ENCODE data around the gene CRTC1. TPM values are rescaled to one million over a fixed set of nuclear protein-coding genes. Genes with fewer than 3 reads are reported as not detected.

The CRTC1 gene
- total and polyA plus RNA-seq, 2 experiments from 2014 or later = 2.5 to 4.8 TPM

- TF ChIP-seq EZH2phosphoT487 (IDR thresholded peaks at IDR 0.05; ENCODE audit: low read depth, severe bottlenecking, unreplicated experiment) = no peak
- TF ChIP-seq, protein P1, sequence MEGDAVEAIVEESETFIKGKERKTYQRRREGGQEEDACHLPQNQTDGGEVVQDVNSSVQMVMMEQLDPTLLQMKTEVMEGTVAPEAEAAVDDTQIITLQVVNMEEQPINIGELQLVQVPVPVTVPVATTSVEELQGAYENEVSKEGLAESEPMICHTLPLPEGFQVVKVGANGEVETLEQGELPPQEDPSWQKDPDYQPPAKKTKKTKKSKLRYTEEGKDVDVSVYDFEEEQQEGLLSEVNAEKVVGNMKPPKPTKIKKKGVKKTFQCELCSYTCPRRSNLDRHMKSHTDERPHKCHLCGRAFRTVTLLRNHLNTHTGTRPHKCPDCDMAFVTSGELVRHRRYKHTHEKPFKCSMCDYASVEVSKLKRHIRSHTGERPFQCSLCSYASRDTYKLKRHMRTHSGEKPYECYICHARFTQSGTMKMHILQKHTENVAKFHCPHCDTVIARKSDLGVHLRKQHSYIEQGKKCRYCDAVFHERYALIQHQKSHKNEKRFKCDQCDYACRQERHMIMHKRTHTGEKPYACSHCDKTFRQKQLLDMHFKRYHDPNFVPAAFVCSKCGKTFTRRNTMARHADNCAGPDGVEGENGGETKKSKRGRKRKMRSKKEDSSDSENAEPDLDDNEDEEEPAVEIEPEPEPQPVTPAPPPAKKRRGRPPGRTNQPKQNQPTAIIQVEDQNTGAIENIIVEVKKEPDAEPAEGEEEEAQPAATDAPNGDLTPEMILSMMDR (IDR thresholded peaks at IDR 0.05; ENCODE audit: poor library complexity) = no peak
- TF ChIP-seq EZH2 (IDR thresholded peaks at IDR 0.05; ENCODE audit: borderline replicate concordance) = no peak
Observed at GRCh38 chr19:18784786-18785120, 101.3 kb downstream of the CRTC1 start.

DNA sequence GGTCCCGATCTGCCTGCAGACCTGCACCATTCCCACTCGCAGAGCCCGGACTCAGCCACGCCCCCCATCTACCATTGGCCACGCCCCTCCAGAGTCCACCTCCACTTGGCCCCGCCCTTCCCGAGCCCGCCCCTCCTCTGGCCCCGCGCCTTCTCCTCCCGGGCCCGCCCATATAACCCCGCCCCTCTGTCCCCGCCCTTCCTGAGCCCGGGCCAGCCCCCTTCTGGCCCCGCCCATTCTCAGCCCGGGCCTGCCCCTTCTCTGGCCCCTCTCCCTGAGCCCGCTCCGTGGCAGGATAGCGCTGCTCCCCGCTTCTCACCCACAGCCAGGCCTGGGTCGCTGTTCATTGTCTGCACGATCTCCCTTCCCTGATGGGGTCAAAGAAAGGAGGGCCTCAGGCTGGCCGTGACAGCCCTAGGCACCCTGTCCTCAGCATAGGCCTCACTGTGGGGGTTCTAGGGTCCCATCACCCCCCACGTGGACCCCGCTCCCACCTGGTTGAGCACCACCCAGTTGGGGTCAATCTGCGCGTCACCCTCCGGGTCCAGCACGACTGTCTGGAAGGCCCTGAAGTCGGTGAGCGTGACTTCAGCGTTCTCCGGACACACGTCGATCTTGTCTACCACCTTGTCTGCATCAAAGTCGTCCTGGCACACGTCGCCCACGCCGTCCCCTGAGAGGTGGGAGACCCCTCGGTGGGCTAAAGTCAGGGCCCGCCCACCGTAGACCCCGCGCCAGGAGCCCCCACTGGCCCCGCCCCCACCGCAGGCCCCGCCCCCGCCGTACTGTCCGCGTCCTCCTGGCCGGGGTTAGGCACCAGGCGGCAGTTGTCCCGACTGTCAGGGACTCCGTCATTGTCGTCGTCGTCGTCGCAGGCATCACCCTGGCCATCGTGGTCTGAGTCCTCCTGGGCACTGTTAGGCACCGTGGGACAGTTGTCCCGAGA is 102.0 kb downstream of the CRTC1 start:
- Histone ChIP-seq H4K20me1 (ENCODE audit: insufficient read depth, poor library complexity, severe bottlenecking) (no peaks in the 10 kb centered on the region), H3K9me2 (replicated peaks; ENCODE audit: insufficient read depth) (no peaks in the 10 kb centered on the region), H3K4me3 (no peak overlapping the region), H3K9me3 (ENCODE audit: low read depth) (no peaks in the 10 kb centered on the region), H3K27me3 (peaks cover 52% of the 10 kb centered on the region), H3K36me3 (replicated peaks; ENCODE audit: insufficient read depth, low read depth) (no peaks in the 10 kb centered on the region), H3K4me2 (peak overlapping the region; percentile 70), H2AFZ (no peak overlapping the region), H3K4me1 (ENCODE audit: insufficient read depth) (peaks cover 10% of the 10 kb centered on the region), H3K79me2 (no peaks in the 10 kb centered on the region), H3K27ac (no peak overlapping the region)
- TF ChIP-seq EZH2phosphoT487 (IDR thresholded peaks at IDR 0.05; ENCODE audit: low read depth, severe bottlenecking, unreplicated experiment) = no peak
- TF ChIP-seq EZH2 (IDR thresholded peaks at IDR 0.05; ENCODE audit: borderline replicate concordance) = no peak
- TF ChIP-seq, protein P1 (IDR thresholded peaks at IDR 0.05; ENCODE audit: poor library complexity) = no peak
- 29% methylated on average over 35 of the region's 65 CpGs for WGBS (ENCODE audit: low lambda C conversion rate, missing lambda C conversion rate)
- DNase-seq (ENCODE audit: low spot score) = peak; percentile 84

More at GRCh38 chr19:18784786-18785120, 101.3 kb downstream of the CRTC1 start:
- H3K9me2 ChIP-seq (replicated peaks; ENCODE audit: insufficient read depth) = no peaks in the 10 kb centered on the region
- H3K9me3 ChIP-seq (ENCODE audit: low read depth) = no peaks in the 10 kb centered on the region
- WGBS (ENCODE audit: low lambda C conversion rate, missing lambda C conversion rate) = 84% methylated on average over 16 of the region's 16 CpGs
- H3K4me1 ChIP-seq (ENCODE audit: insufficient read depth) = peaks cover 6% of the 10 kb centered on the region
- no peaks in the 10 kb centered on the region for H3K36me3 ChIP-seq (replicated peaks; ENCODE audit: insufficient read depth, low read depth)
- no peak overlapping the region for H3K4me2 ChIP-seq
- no peak overlapping the region for H3K27ac ChIP-seq
- H4K20me1 ChIP-seq (ENCODE audit: insufficient read depth, poor library complexity, severe bottlenecking) = no peaks in the 10 kb centered on the region
- DNase-seq (ENCODE audit: low spot score) = no peak
- H2AFZ ChIP-seq = no peak overlapping the region
- H3K79me2 ChIP-seq = no peaks in the 10 kb centered on the region
- H3K4me3 ChIP-seq = no peak overlapping the region
- peaks cover 45% of the 10 kb centered on the region for H3K27me3 ChIP-seq

DNA sequence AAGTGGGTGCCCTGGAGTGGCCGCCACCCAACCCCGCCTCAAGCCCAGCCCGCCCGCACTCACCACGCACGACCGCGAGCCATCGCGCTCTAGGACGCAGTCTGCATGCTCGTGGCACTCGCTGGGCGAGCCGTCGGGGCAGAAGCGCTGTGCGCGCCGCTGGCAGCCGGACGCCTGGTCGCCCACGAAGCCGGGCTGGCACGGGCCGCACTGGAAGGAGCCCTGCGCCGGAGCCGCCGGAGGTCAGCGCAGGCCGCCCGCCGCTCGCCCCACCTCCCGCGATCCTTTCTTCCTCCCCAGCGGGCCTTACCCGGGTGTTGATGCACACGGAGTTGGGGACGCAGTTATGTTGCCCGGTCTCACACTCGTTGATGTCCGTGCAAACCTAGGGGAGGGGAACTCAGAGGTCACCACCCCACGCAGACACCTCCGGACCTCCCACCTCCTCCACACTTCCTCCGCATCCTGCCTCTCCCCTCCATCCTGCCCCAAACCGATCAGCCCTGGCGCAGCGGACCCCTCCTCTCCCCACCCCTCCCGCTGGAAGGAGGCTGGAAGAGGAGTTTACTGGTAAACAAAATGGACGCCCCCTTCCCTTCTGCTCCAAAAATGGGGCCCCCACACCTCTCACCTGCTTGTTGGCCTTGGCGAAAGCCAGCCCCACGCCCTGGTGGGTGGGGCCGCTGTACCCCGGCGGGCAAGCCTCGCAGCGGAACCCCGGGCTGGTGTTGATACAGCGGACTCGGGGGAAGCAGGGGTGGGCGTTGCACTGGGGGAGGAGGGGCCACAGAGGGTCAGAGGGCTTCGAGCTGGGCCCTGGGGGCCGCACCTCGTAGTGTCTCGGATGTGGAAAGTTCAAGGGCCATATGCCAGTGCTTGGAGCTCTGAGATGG is 105.3 kb downstream of the CRTC1 start:
- H3K36me3 ChIP-seq (replicated peaks; ENCODE audit: insufficient read depth, low read depth) = no peaks in the 10 kb centered on the region
- H3K27ac ChIP-seq = no peak overlapping the region
- DNase-seq (ENCODE audit: low spot score) = no peak
- no peaks in the 10 kb centered on the region for H3K9me2 ChIP-seq (replicated peaks; ENCODE audit: insufficient read depth)
- H3K27me3 ChIP-seq = peaks cover 74% of the 10 kb centered on the region
- peak overlapping the region; percentile 72 for H3K4me2 ChIP-seq
- TF ChIP-seq EZH2 (IDR thresholded peaks at IDR 0.05; ENCODE audit: borderline replicate concordance) = peak; percentile 71
- TF ChIP-seq, protein P1 (IDR thresholded peaks at IDR 0.05; ENCODE audit: poor library complexity) = no peak
- TF ChIP-seq EZH2phosphoT487 (IDR thresholded peaks at IDR 0.05; ENCODE audit: low read depth, severe bottlenecking, unreplicated experiment) = no peak
- H3K4me3 ChIP-seq = no peak overlapping the region
- no peaks in the 10 kb centered on the region for H3K9me3 ChIP-seq (ENCODE audit: low read depth)
- no peaks in the 10 kb centered on the region for H4K20me1 ChIP-seq (ENCODE audit: insufficient read depth, poor library complexity, severe bottlenecking)
- 9% methylated on average over 54 of the region's 68 CpGs for WGBS (ENCODE audit: low lambda C conversion rate, missing lambda C conversion rate)
- H3K4me1 ChIP-seq (ENCODE audit: insufficient read depth) = peaks cover 13% of the 10 kb centered on the region
- no peaks in the 10 kb centered on the region for H3K79me2 ChIP-seq
- H2AFZ ChIP-seq = no peak overlapping the region
